ENCODE data around the gene RND1.
A peak's percentile ranks its signal among the peaks of the same experiment; 100 is the strongest.

Gene RND1

DNA sequence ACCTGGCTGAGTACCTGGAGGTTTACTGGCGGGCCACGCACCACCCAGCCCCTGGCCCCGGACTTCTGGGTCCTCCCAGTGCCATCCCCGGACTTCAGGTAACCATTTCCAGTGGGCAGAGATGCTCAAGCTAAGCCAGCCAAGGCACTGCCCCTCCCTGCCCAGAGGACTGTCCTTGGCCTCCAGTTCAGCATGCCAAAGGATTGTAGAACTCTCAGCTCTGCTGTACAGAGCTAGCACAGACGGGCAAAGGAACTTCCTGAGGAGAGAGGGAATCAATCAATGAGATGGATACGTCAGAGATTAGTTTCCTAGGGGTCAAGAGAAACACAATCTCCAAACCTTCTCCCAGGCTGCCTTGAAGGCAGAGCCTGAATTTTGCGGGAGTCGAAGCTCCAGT, 38.6 kb downstream of the RND1 start:
- no peak for DNase-seq (ENCODE audit: low read depth)

- DNase-seq (ENCODE audit: low read depth): no peak
These were observed 39.3 kb downstream of the RND1 start for GRCh38 chr12:48826209-48826855.

DNA sequence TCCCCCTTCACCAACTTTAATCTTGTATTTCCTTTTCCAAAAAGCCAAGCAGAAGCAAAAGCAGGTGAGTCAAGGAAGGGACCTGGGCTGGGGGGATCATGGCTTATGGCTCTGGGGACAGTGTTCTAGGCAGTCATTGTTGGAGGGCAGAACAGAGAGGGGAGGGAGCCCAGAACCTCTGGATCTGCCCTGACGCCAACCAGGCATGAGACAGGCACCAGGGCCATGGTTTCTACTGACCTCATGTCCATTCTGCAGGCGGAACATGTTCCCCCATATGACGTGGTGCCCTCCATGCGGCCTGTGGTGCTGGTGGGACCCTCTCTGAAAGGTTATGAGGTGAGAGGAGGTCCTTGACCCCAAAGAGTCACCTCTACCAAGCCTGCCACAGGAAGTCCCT, 40.8 kb downstream of the RND1 start:
- DNase-seq (ENCODE audit: low read depth): no peak

DNA sequence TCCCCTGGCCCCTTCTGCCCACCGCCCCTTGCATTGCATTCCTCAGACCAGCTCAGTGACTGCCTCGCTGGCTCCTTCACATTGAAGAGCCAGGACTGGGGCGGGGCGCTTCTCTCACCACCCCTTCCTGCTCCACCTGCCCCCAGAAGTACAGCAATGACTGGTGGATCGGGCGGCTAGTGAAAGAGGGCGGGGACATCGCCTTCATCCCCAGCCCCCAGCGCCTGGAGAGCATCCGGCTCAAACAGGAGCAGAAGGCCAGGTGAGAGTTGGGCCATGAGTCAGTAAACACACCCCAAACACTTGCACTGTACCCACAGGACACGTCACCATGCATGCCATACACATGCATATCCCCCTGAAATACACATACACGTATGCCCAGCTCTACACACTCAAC, 41.6 kb downstream of the RND1 start:
- DNase-seq (ENCODE audit: low read depth): no peak

DNA sequence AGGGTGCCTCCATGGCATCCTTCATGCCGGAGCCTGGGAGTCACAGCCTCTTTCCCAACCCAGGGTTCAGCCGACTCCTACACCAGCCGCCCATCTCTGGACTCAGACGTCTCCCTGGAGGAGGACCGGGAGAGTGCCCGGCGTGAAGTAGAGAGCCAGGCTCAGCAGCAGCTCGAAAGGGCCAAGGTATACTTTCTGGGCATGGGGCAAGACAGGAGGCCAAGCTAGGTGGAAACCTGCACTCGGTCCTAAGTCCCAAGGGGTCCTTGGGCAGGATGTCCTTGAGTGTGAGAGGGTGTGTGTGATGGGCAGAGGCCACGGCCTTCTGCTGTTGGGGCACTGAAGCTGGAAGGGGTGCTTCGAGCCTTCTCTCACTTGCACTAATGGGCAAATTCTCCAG, 42.4 kb downstream of the RND1 start:
- DNase-seq (ENCODE audit: low read depth): no peak

GRCh38 chr12:48822711-48823110, 43.0 kb downstream of the RND1 start:
- DNase-seq (ENCODE audit: low read depth): no peak

DNA sequence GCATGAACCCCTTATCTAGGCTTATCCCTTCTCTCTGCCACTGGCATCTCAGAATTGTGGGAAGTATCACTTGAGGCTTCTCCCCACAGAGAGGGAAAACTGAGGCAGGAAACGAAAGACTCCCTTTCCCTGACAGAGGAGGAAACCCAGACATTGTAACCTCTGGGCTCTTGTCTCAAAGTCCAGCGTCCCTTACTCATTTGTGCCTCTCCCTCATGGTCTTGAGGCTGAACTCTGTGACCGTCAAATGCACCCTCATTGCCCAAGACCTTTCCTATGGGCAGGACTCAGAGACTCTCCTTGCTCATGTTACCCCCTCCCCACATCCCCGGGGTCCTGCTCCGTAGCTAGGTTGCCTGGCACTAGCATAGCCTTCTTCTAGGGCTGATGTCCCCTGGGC, 43.5 kb downstream of the RND1 start:
- no peak for DNase-seq (ENCODE audit: low read depth)

- no peak for DNase-seq (ENCODE audit: low read depth)
These were observed 45.5 kb downstream of the RND1 start for GRCh38 chr12:48819986-48820725.

- no peak for DNase-seq (ENCODE audit: low read depth)
These were observed 46.7 kb downstream of the RND1 start for GRCh38 chr12:48818831-48819590.

DNA sequence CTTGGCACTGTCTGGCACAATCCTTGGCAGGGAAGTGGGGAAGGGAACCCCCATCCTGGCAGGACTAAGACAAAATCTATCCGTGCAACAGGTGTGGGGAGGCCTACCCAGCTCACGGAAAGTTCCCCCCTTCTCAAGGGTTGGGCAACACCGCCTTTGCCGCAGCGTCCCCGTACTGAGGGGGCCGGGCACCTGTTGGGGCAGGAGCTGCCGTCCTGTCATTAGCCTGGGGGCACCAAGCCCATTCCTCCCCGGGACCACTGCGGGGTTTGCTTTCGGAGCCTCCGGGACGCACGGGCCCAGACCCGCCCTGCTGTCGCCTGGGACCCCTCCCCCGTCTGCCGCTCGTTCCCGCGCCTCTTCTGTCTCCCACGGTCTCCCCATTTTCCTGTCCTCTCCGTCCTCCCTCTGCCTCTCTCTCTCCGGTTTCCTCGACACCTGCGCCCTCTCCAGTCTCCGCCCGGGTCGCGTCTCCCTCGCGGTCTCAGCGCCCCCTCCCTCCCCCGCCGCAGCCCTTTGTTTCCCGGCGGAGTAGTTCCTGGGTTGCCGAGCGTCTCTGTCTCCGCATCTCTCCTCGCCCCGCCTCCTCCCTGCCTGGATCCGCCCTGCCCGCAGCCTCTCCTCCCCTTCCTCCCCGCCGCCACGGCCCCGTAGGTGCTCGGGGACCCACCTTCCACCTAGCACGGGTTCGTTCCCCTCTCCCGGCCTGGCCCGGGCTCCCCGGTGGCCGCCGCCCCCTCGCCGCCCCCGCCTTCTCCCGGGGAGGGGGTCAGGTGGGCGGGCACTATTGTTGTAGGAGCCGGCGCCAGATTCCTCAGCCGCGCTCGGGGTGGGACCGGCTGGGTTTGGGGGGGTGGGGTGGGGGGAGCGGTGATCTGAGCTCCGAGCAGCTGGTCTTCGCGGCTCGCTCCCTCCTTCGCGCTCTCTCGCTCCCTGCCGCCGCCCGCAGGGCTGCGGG, 47.5 kb downstream of the RND1 start, which contains the start of gene CACNB3:
Gene CACNB3, plus strand, starts transcription at position 624 of the 958 bp plus-strand sequence. CDS start 434 bp downstream, outside the sequence.
- peak; percentile 68 for DNase-seq (ENCODE audit: low read depth)

GRCh38 chr12:48816143-48816854, 49.4 kb downstream of the RND1 start:
- DNase-seq (ENCODE audit: low read depth): no peak

DNA sequence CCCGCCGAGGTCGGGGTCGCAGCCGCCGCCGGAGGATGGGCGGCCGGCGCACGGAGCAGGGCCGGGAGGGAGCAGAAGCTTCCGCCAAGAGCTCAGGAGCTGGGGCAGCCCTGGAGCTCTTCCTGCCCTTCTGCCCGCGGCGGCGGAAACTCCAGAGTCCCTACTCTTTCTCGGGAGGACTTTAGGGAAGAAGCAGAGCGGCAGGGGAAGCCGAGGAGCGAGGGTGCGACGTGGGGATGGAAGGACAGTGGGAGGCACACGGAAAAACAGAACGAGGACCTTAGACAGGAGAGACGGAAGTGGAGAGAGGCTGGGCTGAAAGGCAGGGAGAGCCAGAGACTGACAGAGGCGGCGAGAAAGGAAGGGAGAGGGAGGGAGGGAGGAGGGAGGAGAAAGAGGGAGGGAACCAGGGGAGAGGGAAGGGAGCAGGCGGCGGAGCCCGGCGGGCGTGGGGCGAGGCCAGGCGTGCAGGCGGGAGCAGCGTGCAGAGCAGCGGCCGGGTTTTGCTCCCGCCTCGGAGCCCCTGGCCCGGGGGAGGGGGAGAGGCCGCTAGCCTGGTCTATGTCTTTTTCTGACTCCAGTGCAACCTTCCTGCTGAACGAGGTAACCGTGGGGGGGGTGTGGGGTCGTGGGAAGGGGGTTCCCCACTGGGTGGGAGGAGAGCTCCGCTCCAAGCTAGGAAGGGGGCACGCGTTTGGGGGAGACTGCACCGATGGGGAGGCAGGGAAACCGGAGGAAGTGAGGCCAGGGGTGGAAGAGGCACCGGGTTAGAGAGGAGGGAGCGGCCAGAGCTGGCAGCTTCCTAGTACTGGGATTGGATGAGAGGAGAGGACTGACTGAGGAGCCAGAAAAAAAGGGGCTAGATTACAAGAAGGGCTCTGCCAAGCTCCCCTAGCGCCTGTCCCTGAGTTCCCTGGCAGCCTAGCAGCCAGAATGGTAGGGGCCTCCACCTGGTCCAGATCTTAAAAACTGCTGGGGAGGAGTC, 50.3 kb downstream of the RND1 start:
- DNase-seq (ENCODE audit: low read depth): no peak

DNA sequence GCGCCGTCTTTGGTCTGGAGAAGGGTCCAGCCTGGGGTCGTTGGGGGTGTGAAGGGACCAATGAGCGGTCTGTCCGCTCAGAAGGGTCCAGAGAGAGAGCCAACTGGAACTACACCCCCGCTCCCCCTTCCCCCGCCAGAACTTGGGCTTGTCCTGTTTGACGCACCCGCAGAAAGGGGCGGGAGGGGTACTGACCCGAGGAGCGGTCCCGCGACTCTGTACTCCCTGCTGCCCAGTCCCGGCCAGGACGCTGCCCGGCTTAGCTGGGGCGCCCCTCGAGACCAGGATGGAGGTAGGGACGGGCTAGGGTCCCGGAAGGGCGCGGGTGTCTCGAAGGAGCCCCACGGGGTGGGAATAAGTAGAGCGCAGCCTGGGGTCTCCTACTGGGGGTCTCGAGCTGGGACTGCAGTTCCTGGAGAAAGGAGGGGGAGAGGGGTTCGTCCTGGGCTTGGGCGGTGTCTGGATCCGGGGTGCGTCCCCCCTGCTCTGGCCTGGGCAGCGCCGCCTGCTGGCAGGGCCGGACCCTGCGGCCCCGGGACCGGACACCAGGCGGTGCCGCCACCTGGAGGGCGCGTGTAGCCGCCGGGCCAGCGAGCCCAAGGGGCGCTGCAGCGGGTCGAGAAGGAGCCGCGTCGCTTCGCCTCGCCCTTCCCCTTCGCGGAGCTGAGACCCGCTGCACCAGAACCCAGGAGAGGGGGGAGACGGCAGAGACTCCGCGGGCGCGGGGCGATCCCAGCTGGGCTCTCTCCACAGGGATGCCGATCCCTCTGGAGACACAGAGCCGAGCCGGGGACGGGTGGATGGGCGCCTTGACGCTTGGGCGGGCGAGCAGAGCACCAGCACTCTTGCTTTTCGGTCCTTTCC, 51.2 kb downstream of the RND1 start:
- peak; percentile 65 for DNase-seq (ENCODE audit: low read depth)

GRCh38 chr12:48813465-48814261, 52.0 kb downstream of the RND1 start:
- DNase-seq (ENCODE audit: low read depth): no peak

DNA sequence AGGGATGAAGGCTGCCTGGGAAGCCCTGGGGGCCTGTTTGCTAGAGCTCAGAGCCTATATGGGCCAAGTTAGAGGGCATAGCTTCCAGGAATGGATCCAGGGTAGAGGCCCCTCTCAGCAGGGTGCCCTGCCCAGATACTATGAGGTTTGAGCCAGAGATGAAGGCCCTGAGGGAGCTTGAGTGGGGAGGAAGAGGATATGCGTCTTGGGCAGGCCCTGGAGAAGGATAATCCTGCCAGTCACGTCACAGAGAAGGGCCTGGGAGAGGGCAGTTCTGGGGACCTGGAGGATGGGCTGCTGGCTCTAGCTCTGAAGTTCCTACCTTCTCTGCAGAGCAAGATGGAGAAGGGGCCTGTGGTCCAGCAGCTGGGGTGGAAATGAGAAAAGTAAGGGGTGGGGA, 53.3 kb downstream of the RND1 start:
- DNase-seq (ENCODE audit: low read depth): no peak

GRCh38 chr12:48811437-48812090, 54.1 kb downstream of the RND1 start:
- DNase-seq (ENCODE audit: low read depth): no peak

- DNase-seq (ENCODE audit: low read depth): no peak
These were observed 54.7 kb downstream of the RND1 start for GRCh38 chr12:48810903-48811431.
